Measurements from ENCODE around the gene FGF1. TPM values are rescaled to one million over a fixed set of nuclear protein-coding genes. Genes with fewer than 3 reads are reported as not detected.

The FGF1 gene
- total RNA-seq, 1 experiment from 2014 or later, result not detected

- no peaks in the 10 kb centered on the region for H3K9me3 ChIP-seq (ENCODE audit: control insufficient read depth, insufficient read depth, low read depth, low read length)
- CTCF ChIA-PET, result interaction anchor here (0.5 to 2.2 kb wide), 32 partner anchors 11 to 549 kb away, joined by 3 to 33 read pairs (median 4); partner anchors contain the start of genes ARHGAP26 and FGF1
- peak; percentile 93 for ATAC-seq
- intact Hi-C loops (cut with micrococcal nuclease; ENCODE audit: unreplicated experiment) (no loop called here), in situ Hi-C loops (cut with HindIII; ENCODE audit: low pct_unique_long_range_greater_than_20kb, low sequenced_read_pairs) (no loop called here)
- no peaks in the 10 kb centered on the region for H3K27me3 ChIP-seq (ENCODE audit: control insufficient read depth, insufficient read depth, low read length)
- peak overlapping the region; percentile 75 for H3K27ac ChIP-seq (ENCODE audit: low read length)
- peaks cover 10% of the 10 kb centered on the region for H3K4me1 ChIP-seq (ENCODE audit: control insufficient read depth, insufficient read depth, low read length)
- POLR2A ChIA-PET, result interaction anchor here (0.6 kb wide), 1 partner anchor 291 kb away, joined by 4 read pairs; no protein-coding TSS in a partner anchor
- TF ChIP-seq CTCF (IDR thresholded peaks at IDR 0.05) (peak; percentile 100), POLR2AphosphoS5 (IDR thresholded peaks at IDR 0.05; ENCODE audit: low read depth, low read length) (0 out of 2 replicates have a peak, but pooled peaks have one; percentile 33), TCF7L2 (IDR thresholded peaks at IDR 0.05; ENCODE audit: low read depth, low read length) (peak; percentile 51; the same call in 1 of the 2 replicates), SIN3A (IDR thresholded peaks at IDR 0.05; ENCODE audit: borderline replicate concordance, insufficient read depth, low read depth, low read length) (no peak)
- TF ChIP-seq, protein P1, sequence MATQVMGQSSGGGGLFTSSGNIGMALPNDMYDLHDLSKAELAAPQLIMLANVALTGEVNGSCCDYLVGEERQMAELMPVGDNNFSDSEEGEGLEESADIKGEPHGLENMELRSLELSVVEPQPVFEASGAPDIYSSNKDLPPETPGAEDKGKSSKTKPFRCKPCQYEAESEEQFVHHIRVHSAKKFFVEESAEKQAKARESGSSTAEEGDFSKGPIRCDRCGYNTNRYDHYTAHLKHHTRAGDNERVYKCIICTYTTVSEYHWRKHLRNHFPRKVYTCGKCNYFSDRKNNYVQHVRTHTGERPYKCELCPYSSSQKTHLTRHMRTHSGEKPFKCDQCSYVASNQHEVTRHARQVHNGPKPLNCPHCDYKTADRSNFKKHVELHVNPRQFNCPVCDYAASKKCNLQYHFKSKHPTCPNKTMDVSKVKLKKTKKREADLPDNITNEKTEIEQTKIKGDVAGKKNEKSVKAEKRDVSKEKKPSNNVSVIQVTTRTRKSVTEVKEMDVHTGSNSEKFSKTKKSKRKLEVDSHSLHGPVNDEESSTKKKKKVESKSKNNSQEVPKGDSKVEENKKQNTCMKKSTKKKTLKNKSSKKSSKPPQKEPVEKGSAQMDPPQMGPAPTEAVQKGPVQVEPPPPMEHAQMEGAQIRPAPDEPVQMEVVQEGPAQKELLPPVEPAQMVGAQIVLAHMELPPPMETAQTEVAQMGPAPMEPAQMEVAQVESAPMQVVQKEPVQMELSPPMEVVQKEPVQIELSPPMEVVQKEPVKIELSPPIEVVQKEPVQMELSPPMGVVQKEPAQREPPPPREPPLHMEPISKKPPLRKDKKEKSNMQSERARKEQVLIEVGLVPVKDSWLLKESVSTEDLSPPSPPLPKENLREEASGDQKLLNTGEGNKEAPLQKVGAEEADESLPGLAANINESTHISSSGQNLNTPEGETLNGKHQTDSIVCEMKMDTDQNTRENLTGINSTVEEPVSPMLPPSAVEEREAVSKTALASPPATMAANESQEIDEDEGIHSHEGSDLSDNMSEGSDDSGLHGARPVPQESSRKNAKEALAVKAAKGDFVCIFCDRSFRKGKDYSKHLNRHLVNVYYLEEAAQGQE (IDR thresholded peaks at IDR 0.05; ENCODE audit: insufficient read depth in 1 of 2, low read depth in 2 of 2, low read length in 1 of 2), result no peak
- H3K4me3 ChIP-seq (ENCODE audit: low read depth in 2 of 2, low read length in 2 of 2), result peak overlapping the region; percentile 57 to 80
- H3K36me3 ChIP-seq (ENCODE audit: control insufficient read depth, insufficient read depth, low read length), result no peaks in the 10 kb centered on the region
- peak; percentile 87 for DNase-seq (ENCODE audit: low read depth, low spot score)
- no TSS peak for BruUV-seq (replicated peaks)
These were observed 27.3 kb upstream of the FGF1 start for GRCh38 chr5:142713121-142713706.

DNA sequence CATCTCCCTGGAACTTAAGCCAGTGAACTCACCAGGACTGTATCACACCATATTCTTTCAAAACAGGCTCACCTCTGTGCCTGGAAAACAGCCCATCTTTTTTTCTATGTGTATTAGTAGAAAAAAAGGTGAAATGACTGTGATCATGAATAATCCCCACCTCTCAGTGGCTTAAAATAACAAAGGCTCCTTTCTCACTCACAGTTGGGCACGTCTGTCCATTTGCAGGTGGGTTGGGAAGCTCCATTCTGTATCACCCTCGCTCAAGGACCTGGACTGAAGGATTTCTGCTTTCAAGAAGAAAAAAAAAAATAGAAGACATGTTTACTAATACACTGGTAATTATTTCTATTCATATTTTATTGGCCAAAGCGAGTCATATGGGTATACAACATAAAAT lies 17.3 kb upstream of the FGF1 start:
- BruUV-seq (replicated peaks), result no TSS peak
- intact Hi-C loops (cut with micrococcal nuclease; ENCODE audit: unreplicated experiment) (no loop called here), in situ Hi-C loops (cut with HindIII; ENCODE audit: low pct_unique_long_range_greater_than_20kb, low sequenced_read_pairs) (no loop called here)
- ATAC-seq (no peak), DNase-seq (ENCODE audit: low read depth, low spot score) (no peak)
- no peak for TF ChIP-seq CTCF (IDR thresholded peaks at IDR 0.05)
- TF ChIP-seq POLR2AphosphoS5 (IDR thresholded peaks at IDR 0.05; ENCODE audit: low read depth, low read length), result no peak
- TF ChIP-seq TCF7L2 (IDR thresholded peaks at IDR 0.05; ENCODE audit: low read depth, low read length), result no peak
- TF ChIP-seq, protein P1 (IDR thresholded peaks at IDR 0.05; ENCODE audit: insufficient read depth in 1 of 2, low read depth in 2 of 2, low read length in 1 of 2), result no peak
- no peak for TF ChIP-seq SIN3A (IDR thresholded peaks at IDR 0.05; ENCODE audit: borderline replicate concordance, insufficient read depth, low read depth, low read length)
- no peak overlapping the region for H3K27ac ChIP-seq (ENCODE audit: low read length)
- 0 out of 2 replicates have a peak, but pooled peaks cover 2% of the 10 kb centered on the region for H3K27me3 ChIP-seq (ENCODE audit: control insufficient read depth, insufficient read depth, low read length)
- no peak overlapping the region for H3K4me3 ChIP-seq (ENCODE audit: low read depth in 2 of 2, low read length in 2 of 2)
- H3K36me3 ChIP-seq (ENCODE audit: control insufficient read depth, insufficient read depth, low read length), result no peaks in the 10 kb centered on the region; the same call in 1 of the 2 replicates
- ChIA-PET CTCF (interaction anchor here (0.9 to 1.9 kb wide), 3 partner anchors 10 to 162 kb away, joined by 3 to 9 read pairs (median 6); no protein-coding TSS in a partner anchor), POLR2A (no interaction called here)
- H3K9me3 ChIP-seq (ENCODE audit: control insufficient read depth, insufficient read depth, low read depth, low read length), result no peaks in the 10 kb centered on the region
- no peaks in the 10 kb centered on the region; the same call in 1 of the 2 replicates for H3K4me1 ChIP-seq (ENCODE audit: control insufficient read depth, insufficient read depth, low read length)

Data from Panc1 (cell line).